ENCODE results near the gene DTL. TPM values are rescaled to one million over a fixed set of nuclear protein-coding genes. Genes with fewer than 3 reads are reported as not detected.

The DTL gene
- total RNA-seq, 1 experiment from 2014 or later, result 108 TPM

- no peaks in the 10 kb centered on the region for H3K36me3 ChIP-seq (replicated peaks; ENCODE audit: control insufficient read depth, insufficient read depth, low read length)
- DNase-seq, result no peak
- no peaks in the 10 kb centered on the region for H3K27me3 ChIP-seq (ENCODE audit: control insufficient read depth, insufficient read depth, low read length)
- no peak overlapping the region for H3K4me3 ChIP-seq (ENCODE audit: insufficient read depth, low read depth, low read length)
Measured at GRCh38 chr1:212118872-212119260, 83.3 kb downstream of the DTL start.

GRCh38 chr1:212119397-212119837 is 83.9 kb downstream of the DTL start:
- H3K36me3 ChIP-seq (replicated peaks; ENCODE audit: control insufficient read depth, insufficient read depth, low read length), result no peaks in the 10 kb centered on the region
- DNase-seq, result no peak
- no peak overlapping the region for H3K4me3 ChIP-seq (ENCODE audit: insufficient read depth, low read depth, low read length)
- no peaks in the 10 kb centered on the region for H3K27me3 ChIP-seq (ENCODE audit: control insufficient read depth, insufficient read depth, low read length)

GRCh38 chr1:212119863-212120262 is 84.3 kb downstream of the DTL start:
- Histone ChIP-seq H3K27me3 (ENCODE audit: control insufficient read depth, insufficient read depth, low read length) (no peaks in the 10 kb centered on the region), H3K4me3 (ENCODE audit: insufficient read depth, low read depth, low read length) (no peak overlapping the region), H3K36me3 (replicated peaks; ENCODE audit: control insufficient read depth, insufficient read depth, low read length) (no peaks in the 10 kb centered on the region)
- no peak for DNase-seq

- Histone ChIP-seq H3K27me3 (ENCODE audit: control insufficient read depth, insufficient read depth, low read length) (no peaks in the 10 kb centered on the region), H3K4me3 (ENCODE audit: insufficient read depth, low read depth, low read length) (no peak overlapping the region), H3K36me3 (replicated peaks; ENCODE audit: control insufficient read depth, insufficient read depth, low read length) (no peaks in the 10 kb centered on the region)
- DNase-seq, result no peak
Measured at GRCh38 chr1:212121779-212122178, 86.2 kb downstream of the DTL start.

- no peak for DNase-seq
- no peaks in the 10 kb centered on the region; the same call in 1 of the 2 replicates for H3K36me3 ChIP-seq (replicated peaks; ENCODE audit: control insufficient read depth, insufficient read depth, low read length)
- H3K4me3 ChIP-seq (ENCODE audit: insufficient read depth, low read depth, low read length), result no peak overlapping the region
- H3K27me3 ChIP-seq (ENCODE audit: control insufficient read depth, insufficient read depth, low read length), result no peaks in the 10 kb centered on the region
Measured at GRCh38 chr1:212124690-212125582, 89.4 kb downstream of the DTL start.

GRCh38 chr1:212125654-212126053 is 90.1 kb downstream of the DTL start:
- no peaks in the 10 kb centered on the region for H3K27me3 ChIP-seq (ENCODE audit: control insufficient read depth, insufficient read depth, low read length)
- H3K36me3 ChIP-seq (replicated peaks; ENCODE audit: control insufficient read depth, insufficient read depth, low read length), result no peaks in the 10 kb centered on the region; the same call in 1 of the 2 replicates
- DNase-seq, result no peak
- no peak overlapping the region for H3K4me3 ChIP-seq (ENCODE audit: insufficient read depth, low read depth, low read length)

- Histone ChIP-seq H3K36me3 (replicated peaks; ENCODE audit: control insufficient read depth, insufficient read depth, low read length) (no peaks in the 10 kb centered on the region; the same call in 1 of the 2 replicates), H3K4me3 (ENCODE audit: insufficient read depth, low read depth, low read length) (no peak overlapping the region), H3K27me3 (ENCODE audit: control insufficient read depth, insufficient read depth, low read length) (no peaks in the 10 kb centered on the region)
- DNase-seq, result peak; percentile 65
Measured at GRCh38 chr1:212127221-212127620, 91.7 kb downstream of the DTL start.

GRCh38 chr1:212129781-212130180 is 94.2 kb downstream of the DTL start:
- H3K4me3 ChIP-seq (ENCODE audit: insufficient read depth, low read depth, low read length), result no peak overlapping the region
- no peaks in the 10 kb centered on the region; the same call in 1 of the 2 replicates for H3K36me3 ChIP-seq (replicated peaks; ENCODE audit: control insufficient read depth, insufficient read depth, low read length)
- H3K27me3 ChIP-seq (ENCODE audit: control insufficient read depth, insufficient read depth, low read length), result no peaks in the 10 kb centered on the region
- DNase-seq, result no peak

- Histone ChIP-seq H3K36me3 (replicated peaks; ENCODE audit: control insufficient read depth, insufficient read depth, low read length) (no peaks in the 10 kb centered on the region; the same call in 1 of the 2 replicates), H3K27me3 (ENCODE audit: control insufficient read depth, insufficient read depth, low read length) (no peaks in the 10 kb centered on the region), H3K4me3 (ENCODE audit: insufficient read depth, low read depth, low read length) (no peak overlapping the region)
- no peak for DNase-seq
Measured at GRCh38 chr1:212132025-212132424, 96.5 kb downstream of the DTL start.

- no peak for DNase-seq
- H3K4me3 ChIP-seq (ENCODE audit: insufficient read depth, low read depth, low read length), result no peak overlapping the region
- H3K27me3 ChIP-seq (ENCODE audit: control insufficient read depth, insufficient read depth, low read length), result no peaks in the 10 kb centered on the region
- H3K36me3 ChIP-seq (replicated peaks; ENCODE audit: control insufficient read depth, insufficient read depth, low read length), result no peaks in the 10 kb centered on the region; the same call in 1 of the 2 replicates
Measured at GRCh38 chr1:212133319-212133718, 97.8 kb downstream of the DTL start.

GRCh38 chr1:212135166-212135565 is 99.6 kb downstream of the DTL start:
- Histone ChIP-seq H3K4me3 (ENCODE audit: insufficient read depth, low read depth, low read length) (no peak overlapping the region), H3K36me3 (replicated peaks; ENCODE audit: control insufficient read depth, insufficient read depth, low read length) (no peaks in the 10 kb centered on the region), H3K27me3 (ENCODE audit: control insufficient read depth, insufficient read depth, low read length) (no peaks in the 10 kb centered on the region)
- DNase-seq, result no peak

GRCh38 chr1:212137854-212138253 is 102.3 kb downstream of the DTL start:
- Histone ChIP-seq H3K36me3 (replicated peaks; ENCODE audit: control insufficient read depth, insufficient read depth, low read length) (no peaks in the 10 kb centered on the region), H3K27me3 (ENCODE audit: control insufficient read depth, insufficient read depth, low read length) (no peaks in the 10 kb centered on the region), H3K4me3 (ENCODE audit: insufficient read depth, low read depth, low read length) (no peak overlapping the region)
- no peak for DNase-seq

- H3K27me3 ChIP-seq (ENCODE audit: control insufficient read depth, insufficient read depth, low read length), result no peaks in the 10 kb centered on the region
- no peak for DNase-seq
- H3K4me3 ChIP-seq (ENCODE audit: insufficient read depth, low read depth, low read length), result no peak overlapping the region
- H3K36me3 ChIP-seq (replicated peaks; ENCODE audit: control insufficient read depth, insufficient read depth, low read length), result no peaks in the 10 kb centered on the region
Measured at GRCh38 chr1:212138457-212138856, 102.9 kb downstream of the DTL start.

GRCh38 chr1:212139526-212140135 is 104.1 kb downstream of the DTL start:
- no peaks in the 10 kb centered on the region for H3K27me3 ChIP-seq (ENCODE audit: control insufficient read depth, insufficient read depth, low read length)
- H3K4me3 ChIP-seq (ENCODE audit: insufficient read depth, low read depth, low read length), result no peak overlapping the region
- no peaks in the 10 kb centered on the region for H3K36me3 ChIP-seq (replicated peaks; ENCODE audit: control insufficient read depth, insufficient read depth, low read length)
- no peak for DNase-seq

GRCh38 chr1:212141404-212141803 is 105.9 kb downstream of the DTL start:
- H3K36me3 ChIP-seq (replicated peaks; ENCODE audit: control insufficient read depth, insufficient read depth, low read length), result no peaks in the 10 kb centered on the region
- no peaks in the 10 kb centered on the region for H3K27me3 ChIP-seq (ENCODE audit: control insufficient read depth, insufficient read depth, low read length)
- no peak for DNase-seq
- no peak overlapping the region for H3K4me3 ChIP-seq (ENCODE audit: insufficient read depth, low read depth, low read length)
